Fibroblast of skin of left biceps (primary cell): ENCODE measurements around the gene SIRT6.
"Not testable (repeated sequence)": the region's sequence is repeated elsewhere in the genome, so short reads cannot be mapped to it uniquely, and the experiment has no call there.

Experiments
- DNase-seq, 2 experiments: peaks; one replicate each; pipeline ENCODE4 v3.0.0-alpha.2; 2013; ENCODE audit warnings: low read depth in 2 of 2

Gene SIRT6

GRCh38 chr19:4174895-4175668 lies 7.3 kb downstream of the SIRT6 start:
- no peak for DNase-seq

DNA sequence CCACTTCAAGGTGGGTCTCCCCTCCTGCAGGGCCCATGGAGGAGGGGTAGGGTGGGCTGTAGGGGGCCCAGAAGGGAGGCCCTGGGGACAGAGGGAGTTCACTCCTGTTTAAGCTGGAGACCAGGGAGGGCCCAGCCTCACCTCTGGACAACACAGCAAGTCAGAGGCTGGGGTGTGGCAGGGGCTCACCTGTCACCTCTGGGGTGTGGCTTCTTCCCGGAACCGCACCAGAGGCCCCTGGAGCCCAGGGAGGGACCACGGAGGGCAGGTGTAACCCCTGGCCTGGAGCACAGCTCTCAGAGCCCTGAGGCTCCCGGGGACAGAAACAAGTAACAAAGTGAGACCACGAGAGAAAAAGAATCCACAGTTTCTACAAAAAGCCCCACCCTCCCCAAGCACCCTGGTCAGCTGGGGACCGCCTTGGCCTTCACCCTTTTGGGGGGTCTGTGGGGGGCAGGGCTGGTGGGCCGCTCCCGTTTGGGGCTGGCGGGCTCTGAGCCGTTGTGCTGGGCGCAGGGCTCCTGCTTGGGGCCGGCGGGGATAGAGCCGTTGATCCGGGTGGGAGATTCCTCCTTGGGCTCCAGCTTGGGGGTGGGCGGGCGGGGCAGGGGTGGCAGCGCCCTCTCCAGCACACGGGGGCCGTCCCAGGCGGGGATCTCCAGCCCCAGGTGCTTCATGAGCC lies 8.0 kb downstream of the SIRT6 start:
- DNase-seq = no peak

DNA sequence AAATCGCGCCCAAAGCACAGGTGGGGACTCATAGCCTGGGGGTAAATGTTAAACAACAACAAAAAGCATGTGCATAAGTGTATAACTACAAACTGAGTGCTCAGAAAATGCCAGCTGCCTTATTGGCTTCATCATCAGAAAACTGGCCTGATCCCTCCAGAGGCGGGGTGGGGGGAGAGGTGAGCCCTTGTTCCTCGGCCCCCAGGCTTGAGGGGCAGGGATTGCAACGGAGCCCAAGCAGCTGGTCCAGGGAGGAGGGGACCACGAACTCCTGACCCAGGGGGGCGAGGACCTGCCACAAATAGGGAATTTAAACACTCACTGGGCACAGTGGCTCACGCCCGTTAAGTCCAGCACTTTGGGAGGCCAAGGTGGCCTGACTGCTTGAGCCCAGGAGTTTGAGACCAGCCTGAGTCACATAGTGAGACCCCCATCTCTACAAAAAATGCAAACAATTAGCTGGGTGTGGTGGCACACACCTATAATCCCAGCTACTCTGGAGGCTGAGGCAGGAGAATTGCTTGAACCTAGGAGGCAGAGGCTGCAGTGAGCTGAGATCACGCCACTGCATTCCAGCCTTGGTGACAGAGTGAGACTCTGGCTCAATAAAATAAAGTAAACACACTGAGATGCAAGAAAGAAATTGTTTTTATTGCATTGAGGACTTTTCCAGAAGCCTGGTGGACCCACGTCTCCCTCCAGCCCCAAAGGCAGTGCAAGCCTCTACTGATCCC lies 8.7 kb downstream of the SIRT6 start:
- no peak for DNase-seq

GRCh38 chr19:4172861-4173473 lies 9.4 kb downstream of the SIRT6 start:
- no peak for DNase-seq

- DNase-seq = no peak
Observed at GRCh38 chr19:4171676-4172075, 10.7 kb downstream of the SIRT6 start.

- DNase-seq = no peak
Observed at GRCh38 chr19:4164262-4164661, 18.1 kb downstream of the SIRT6 start.

DNA sequence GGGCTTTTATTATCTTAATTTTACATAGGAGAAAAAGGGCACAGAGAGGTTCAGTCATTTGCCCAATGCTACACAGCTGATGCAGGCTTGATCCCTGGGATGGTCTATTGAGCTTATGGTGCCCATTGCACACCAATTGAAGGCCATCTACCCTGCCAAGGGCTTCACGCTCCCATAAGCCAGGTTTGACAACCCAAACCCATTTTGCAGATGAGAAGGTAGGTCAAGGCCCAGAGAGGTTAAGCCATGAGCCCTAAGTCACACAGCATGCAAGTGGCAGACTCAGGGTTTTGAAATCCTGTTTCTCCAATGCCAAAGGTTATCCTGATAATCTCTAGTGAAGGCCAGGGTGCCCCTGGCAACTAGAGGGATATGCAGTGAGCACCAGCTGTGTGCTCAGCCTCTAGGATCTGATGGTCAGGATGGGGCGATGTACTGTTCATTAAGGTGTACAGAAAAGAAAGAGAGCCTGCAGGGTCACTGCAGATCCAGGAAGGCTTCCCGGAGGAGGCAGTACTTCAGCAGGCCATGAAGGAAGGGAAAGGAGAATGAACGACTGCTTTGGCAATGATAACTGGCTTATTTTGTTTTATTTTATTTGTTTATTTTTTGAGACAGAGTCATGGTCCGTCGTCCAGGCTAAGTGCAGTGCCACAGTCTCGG lies 20.8 kb downstream of the SIRT6 start:
- no peak for DNase-seq

- DNase-seq = not testable (repeated sequence)
Observed at GRCh38 chr19:4157971-4158370, 24.4 kb downstream of the SIRT6 start.

GRCh38 chr19:4157164-4157563 lies 25.2 kb downstream of the SIRT6 start:
- DNase-seq = no peak

DNA sequence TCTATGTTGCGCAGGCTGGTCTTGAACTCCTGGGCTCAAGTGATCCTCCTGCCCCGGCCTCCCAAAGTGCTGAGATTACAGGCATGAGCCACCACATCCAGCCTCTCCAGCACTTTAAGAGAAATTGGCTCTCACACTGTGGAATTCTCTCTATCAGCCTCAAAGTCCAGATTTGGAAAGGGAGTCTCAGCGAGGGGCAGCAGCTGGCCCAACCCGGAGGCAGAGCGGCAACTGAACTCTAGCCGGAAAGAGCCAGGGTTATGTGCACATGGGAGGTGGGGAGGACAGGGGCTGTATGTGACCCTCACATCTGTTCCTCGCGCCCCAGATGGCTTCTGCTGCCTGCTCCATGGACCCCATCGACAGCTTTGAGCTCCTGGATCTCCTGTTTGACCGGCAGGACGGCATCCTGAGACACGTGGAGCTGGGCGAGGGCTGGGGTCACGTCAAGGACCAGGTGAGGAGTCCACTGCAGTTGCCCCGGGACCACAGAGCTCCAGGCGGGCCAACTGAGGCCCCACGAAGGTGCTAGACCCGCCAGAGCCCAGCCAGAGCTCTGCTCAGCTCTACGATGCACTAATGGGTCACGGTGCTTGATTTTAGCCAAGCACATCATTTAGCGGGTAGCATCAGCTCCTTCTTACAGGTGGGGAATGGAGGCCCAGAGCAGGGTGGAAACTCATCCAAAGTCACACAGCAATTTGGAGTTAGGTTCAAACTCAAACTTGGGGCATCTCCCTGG lies 27.6 kb downstream of the SIRT6 start:
- DNase-seq = no peak

DNA sequence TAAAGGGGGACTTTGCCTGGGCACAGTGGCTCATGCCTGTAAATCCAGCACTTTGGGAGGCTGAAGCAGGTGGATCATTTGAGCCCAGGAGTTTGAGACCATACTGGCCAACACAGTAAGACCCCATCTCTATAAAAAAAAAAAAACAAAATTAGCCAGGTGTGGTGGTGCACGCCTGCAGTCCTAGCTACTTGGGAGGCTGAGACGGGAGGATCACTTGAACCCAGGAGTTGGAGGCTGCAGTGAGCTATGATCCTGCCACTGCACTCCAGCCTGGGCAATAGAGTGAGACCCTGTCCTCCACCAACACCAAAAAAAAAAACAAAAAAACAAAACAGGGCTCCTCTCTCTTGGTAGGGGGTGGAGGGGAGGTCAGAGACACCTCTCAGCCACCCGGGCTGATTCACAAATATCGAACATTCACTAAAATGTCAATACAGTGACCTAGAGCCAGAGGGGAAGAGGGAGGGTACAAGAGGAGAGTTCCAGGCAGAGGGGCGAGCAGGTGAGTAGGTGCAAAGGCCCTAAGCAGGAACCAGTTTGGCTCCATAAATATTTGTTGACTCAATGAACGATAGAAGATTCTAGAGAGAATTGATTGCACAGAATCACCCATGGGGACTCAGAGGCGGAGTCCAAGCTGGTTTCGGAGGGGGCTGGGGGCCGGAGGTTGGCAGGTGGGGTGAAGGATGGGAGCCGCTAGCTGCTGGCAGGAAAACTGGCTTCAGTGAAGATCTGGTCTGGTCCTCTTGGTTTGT lies 29.9 kb downstream of the SIRT6 start:
- no peak for DNase-seq

DNA sequence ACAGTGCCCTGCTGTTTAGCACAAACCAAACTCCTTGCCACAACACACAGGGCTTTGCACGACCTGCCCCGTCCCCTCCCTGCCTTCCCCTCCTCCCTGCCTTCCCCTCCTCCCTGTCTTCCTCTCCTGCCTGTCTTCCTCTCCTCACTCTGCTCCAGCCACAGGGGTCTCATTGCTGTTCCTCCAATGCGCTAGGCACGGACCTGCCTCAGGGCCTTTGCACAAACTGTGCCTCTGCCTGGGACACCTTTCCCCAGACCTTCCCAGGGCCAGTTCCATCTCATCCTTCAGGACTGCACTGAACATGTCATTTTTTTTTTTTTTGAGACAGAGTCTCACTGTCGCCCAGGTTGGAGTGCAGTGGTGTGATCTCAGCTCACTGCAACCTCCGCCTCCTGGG lies 30.7 kb downstream of the SIRT6 start:
- DNase-seq = no peak

GRCh38 chr19:4149518-4150288 lies 32.7 kb downstream of the SIRT6 start:
- no peak for DNase-seq

DNA sequence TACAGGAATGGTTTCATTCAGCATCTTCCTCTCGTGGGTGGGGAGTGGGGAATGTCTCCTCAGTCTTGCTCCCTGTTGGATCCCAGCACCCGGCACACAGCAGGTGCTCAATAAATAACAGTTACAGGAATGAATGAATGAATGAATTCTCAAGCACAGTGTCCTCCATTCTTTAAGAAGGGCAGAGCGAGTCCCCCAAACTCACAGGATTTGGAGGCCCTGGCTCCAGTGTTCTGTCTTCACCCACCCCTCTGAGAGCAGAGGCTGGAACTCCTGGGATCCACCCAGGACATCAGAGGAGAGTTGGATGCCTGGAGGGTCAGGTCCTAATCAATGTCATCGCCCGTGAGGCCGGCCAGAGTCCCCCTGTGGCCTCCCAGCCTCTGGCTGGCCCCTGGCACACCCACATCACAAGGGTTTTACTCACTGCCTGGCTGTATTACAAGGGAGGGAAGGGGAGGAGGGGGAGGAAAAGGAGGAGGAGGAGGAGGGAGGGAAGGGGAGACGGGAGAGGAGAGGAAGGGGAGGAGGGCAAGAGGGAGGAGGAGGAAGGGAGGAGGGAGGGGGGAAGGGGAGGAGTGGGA lies 37.6 kb downstream of the SIRT6 start:
- no peak for DNase-seq

DNA sequence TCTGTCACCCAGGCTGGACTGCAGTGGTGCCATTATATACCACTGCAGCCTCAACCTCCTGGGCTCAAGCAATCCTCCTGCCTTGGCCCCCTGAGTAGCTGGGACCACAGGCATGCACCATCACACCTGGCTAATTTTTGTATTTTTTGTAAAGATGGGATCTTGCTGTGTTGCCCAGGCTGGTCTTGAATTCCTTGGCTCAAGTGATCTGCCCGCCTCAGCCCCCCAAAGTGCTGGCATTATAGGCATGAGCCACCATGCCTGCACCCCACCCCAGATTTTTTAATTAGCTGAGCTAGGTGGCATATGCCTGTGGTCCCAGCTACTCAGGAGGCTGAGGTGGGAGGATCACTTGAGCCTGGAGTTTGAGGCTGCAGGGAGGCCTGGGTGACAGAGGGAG lies 39.4 kb downstream of the SIRT6 start:
- DNase-seq = not testable (repeated sequence)

- no peak for DNase-seq
Observed at GRCh38 chr19:4140237-4140711, 42.1 kb downstream of the SIRT6 start.

GRCh38 chr19:4139614-4140236 lies 42.6 kb downstream of the SIRT6 start:
- DNase-seq = no peak

DNA sequence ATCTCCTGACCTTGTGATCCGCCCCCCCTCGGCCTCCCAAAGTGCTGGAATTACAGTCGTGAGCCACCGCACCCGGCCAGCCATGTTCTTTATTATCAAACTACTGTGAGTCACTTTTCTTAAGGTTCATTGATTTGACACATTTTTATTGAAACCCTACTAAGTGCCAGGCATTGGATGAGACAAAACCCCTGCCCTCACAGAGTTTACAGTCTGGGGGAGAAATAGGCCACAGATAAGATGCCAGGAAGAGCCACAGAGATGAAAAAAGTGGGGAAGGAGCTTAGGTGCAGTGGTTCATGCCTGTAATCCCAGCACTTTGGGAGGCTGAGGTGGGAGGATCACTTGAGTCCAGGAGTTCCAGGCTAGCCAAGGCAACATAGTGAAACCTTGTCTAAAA lies 43.9 kb downstream of the SIRT6 start:
- DNase-seq = no peak

DNA sequence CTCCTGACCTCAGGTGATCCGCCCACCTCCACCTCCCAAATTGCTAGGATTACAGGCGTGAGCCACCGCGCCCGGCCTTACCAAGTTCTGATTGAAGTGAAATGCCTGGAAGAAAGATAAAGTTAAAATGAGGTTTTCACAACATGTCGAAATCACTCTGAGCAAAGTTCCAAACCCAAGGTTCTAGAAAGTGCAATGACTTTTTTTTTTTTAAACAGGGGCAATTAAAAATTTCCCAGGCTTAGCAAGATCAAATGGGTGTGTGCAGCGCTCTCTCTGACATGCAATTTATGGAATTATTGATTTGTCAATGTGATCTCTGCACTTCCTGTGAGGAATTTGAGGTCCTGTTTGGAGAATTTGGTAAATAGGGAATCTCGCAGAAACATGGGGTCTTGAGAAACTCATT lies 45.7 kb downstream of the SIRT6 start:
- no peak for DNase-seq
